Psoas muscle (tissue), 8 donors: ENCODE results near the gene RAD51AP2. TPM values are rescaled to one million over a fixed set of nuclear protein-coding genes. Genes with fewer than 3 reads are reported as not detected.

Experiments
- ATAC-seq, 4 donors: fragments of 200-7000 bp; cut with Tn5 transposase; one replicate each; pipeline ENCODE4 v1.9.1; 2020; ENCODE audit warnings: moderate library complexity in 3 of 4, mild to moderate bottlenecking in 2 of 4
- DNase-seq, 2 donors: peaks; one replicate each; pipeline ENCODE4 v3.0.0-alpha.2; 2020
- H3K27ac ChIP-seq: fragments of 200-600 bp; one replicate; pipeline ENCODE4 v1.8.0; 2022
- H3K27me3 ChIP-seq, 3 donors: fragments of 200-600 bp in 1 of 3; one replicate each; pipeline versions ENCODE4 v1.6.1 to v1.8.0; 2013 to 2022; ENCODE audit warnings: low read length in 2 of 3, mild to moderate bottlenecking in 2 of 3, moderate library complexity in 1 of 3; ENCODE audit not compliant: insufficient read depth in 3 of 3
- H3K36me3 ChIP-seq, 2 donors: fragments of 200-600 bp in 1 of 2; one replicate each; pipeline versions ENCODE4 v1.6.1 to v1.8.0; 2013 to 2022; ENCODE audit warnings: low read depth in 1 of 2, mild to moderate bottlenecking in 1 of 2, moderate library complexity in 1 of 2; ENCODE audit not compliant: insufficient read depth in 1 of 2
- H3K4me1 ChIP-seq: fragments of 200-600 bp; one replicate; pipeline ENCODE4 v1.8.0; 2022
- H3K4me3 ChIP-seq: fragments of 200-600 bp; one replicate; pipeline ENCODE4 v1.8.0; 2022; ENCODE audit warnings: mild to moderate bottlenecking
- H3K9me3 ChIP-seq: fragments of 200-600 bp; one replicate; pipeline ENCODE4 v1.8.0; 2022
- CTCF ChIP-seq: fragments of 200-600 bp; IDR thresholded peaks from one replicate; pipeline ENCODE4 v1.8.0; 2022; ENCODE audit warnings: antibody characterized with exemption
- WGBS, 3 donors: extraction: QIAGEN DNeasy Blood & Tissue Kit; methylation state at CpG; one replicate each; pipeline versions ENCODE4 v1.1.6 to v1.1.7; 2013; 5-methylcytosine and 5-hydroxymethylcytosine counted together
- intact Hi-C, 2 donors: fragments of 100-400 bp; cut with DNase I; formaldehyde crosslinking; loops; one replicate each; pipeline versions ENCODE4 v1.11.0 to v1.14.2; 2022
- polyA plus RNA-seq, 3 donors: library from polyadenylated mRNA; stranded (reverse); fragments of 200-250 nt; gene quantifications; one replicate each; pipeline ENCODE4 v1.2.3, GENCODE V29; 2013
- total RNA-seq, 4 donors: library from RNA; stranded (reverse); fragmentation: NEBNext Ultra II Directional in 2 of 4; extraction: Animal tissue kit (Norgen Biotek cat#: 25700) in 2 of 4; gene quantifications; one replicate each; pipeline versions ENCODE4 v1.2.1 to v1.2.4, GENCODE V29; 2021 to 2023
- donor health status: healthy with polysubstance abuse.
- donor health status: DM: no; HTN: no; CAD: no; lungs with moderate emphysema.
- donor health status: Bipolar disorder and iron deficiency.
- donor health status: healthy.
- donor health status: DM: yes; HTN: yes; CAD: no.
- donor health status: DM: no; HTN: no; CAD: no.
- donor health status: DM: no; HTN: no; CAD: no.
- donor health status: DM: yes; HTN: yes; CAD: no.

The RAD51AP2 gene
- total and polyA plus RNA-seq, 7 donors = 0.01 to 0.06 TPM; not detected in 5

GRCh38 chr2:17479875-17480274 lies 38.4 kb downstream of the RAD51AP2 start:
- H3K9me3 ChIP-seq = no peaks in the 10 kb centered on the region
- 85 to 91% (median 87%) methylated on average over 2 of the region's 2 CpGs for WGBS, 3 donors
- no peak for ATAC-seq
- TF ChIP-seq CTCF = no peak
- H3K4me1 ChIP-seq = no peaks in the 10 kb centered on the region
- H3K27ac ChIP-seq = no peak overlapping the region
- intact Hi-C loops = loop anchor here in 1 of 2 donors (10.0 kb wide), 1 partner anchor 165 kb away; no protein-coding TSS in a partner anchor
- H3K27me3 ChIP-seq = no peaks in the 10 kb centered on the region
- no peak for DNase-seq
- no peak overlapping the region for H3K4me3 ChIP-seq
- no peaks in the 10 kb centered on the region for H3K36me3 ChIP-seq

GRCh38 chr2:17476830-17477229 lies 41.4 kb downstream of the RAD51AP2 start:
- no peak for ATAC-seq
- no peak overlapping the region for H3K4me3 ChIP-seq
- no peaks in the 10 kb centered on the region for H3K27me3 ChIP-seq
- no peak for TF ChIP-seq CTCF
- intact Hi-C loops = loop anchor here in 1 of 2 donors (10.0 kb wide), 1 partner anchor 168 kb away; no protein-coding TSS in a partner anchor
- H3K36me3 ChIP-seq = no peaks in the 10 kb centered on the region
- DNase-seq = no peak
- no peaks in the 10 kb centered on the region for H3K4me1 ChIP-seq
- H3K27ac ChIP-seq = no peak overlapping the region
- H3K9me3 ChIP-seq = no peaks in the 10 kb centered on the region
- 64 to 74% (median 68%) methylated on average over 2 of the region's 2 CpGs for WGBS, 3 donors

GRCh38 chr2:17476064-17476463 lies 42.2 kb downstream of the RAD51AP2 start:
- no peak for ATAC-seq
- Histone ChIP-seq H3K9me3 (no peaks in the 10 kb centered on the region), H3K4me1 (no peaks in the 10 kb centered on the region), H3K36me3 (no peaks in the 10 kb centered on the region), H3K4me3 (no peak overlapping the region), H3K27ac (no peak overlapping the region), H3K27me3 (no peaks in the 10 kb centered on the region)
- intact Hi-C loops = loop anchor here in 1 of 2 donors (10.0 kb wide), 1 partner anchor 169 kb away; no protein-coding TSS in a partner anchor
- DNase-seq = no peak
- WGBS, 3 donors = 73 to 78% (median 77%) methylated on average over 2 of the region's 2 CpGs
- TF ChIP-seq CTCF = no peak

- no peak for TF ChIP-seq CTCF
These were observed 43.0 kb downstream of the RAD51AP2 start for GRCh38 chr2:17475286-17475685.

GRCh38 chr2:17471979-17472378 lies 46.3 kb downstream of the RAD51AP2 start:
- Histone ChIP-seq H3K4me3 (no peak overlapping the region), H3K9me3 (peaks cover 15% of the 10 kb centered on the region), H3K4me1 (no peaks in the 10 kb centered on the region), H3K27me3 (no peaks in the 10 kb centered on the region), H3K36me3 (no peaks in the 10 kb centered on the region), H3K27ac (no peak overlapping the region)
- intact Hi-C loops = loop anchor here (2.0 to 10.0 kb wide), 4 partner anchors 100 to 201 kb away; no protein-coding TSS in a partner anchor
- no peak for DNase-seq
- no peak for ATAC-seq
- no peak for TF ChIP-seq CTCF

More at GRCh38 chr2:17475286-17475685, 43.0 kb downstream of the RAD51AP2 start:
- Histone ChIP-seq H3K36me3 (no peaks in the 10 kb centered on the region), H3K4me3 (no peak overlapping the region), H3K27me3 (no peaks in the 10 kb centered on the region), H3K4me1 (no peaks in the 10 kb centered on the region), H3K9me3 (peaks cover 6% of the 10 kb centered on the region), H3K27ac (no peak overlapping the region)
- DNase-seq = no peak
- intact Hi-C loops = loop anchor here in 1 of 2 donors (10.0 kb wide), 1 partner anchor 170 kb away; no protein-coding TSS in a partner anchor
- ATAC-seq = no peak
- WGBS, 3 donors = 79 to 85% (median 83%) methylated on average over 1 of the region's 1 CpG
